ENCODE data around the gene SSBP3. TPM values are rescaled to one million over a fixed set of nuclear protein-coding genes. Genes with fewer than 3 reads are reported as not detected.

SSBP3 gene
- total and polyA plus RNA-seq, 2 experiments from 2014 or later, result 47.4 to 68.6 TPM

DNA sequence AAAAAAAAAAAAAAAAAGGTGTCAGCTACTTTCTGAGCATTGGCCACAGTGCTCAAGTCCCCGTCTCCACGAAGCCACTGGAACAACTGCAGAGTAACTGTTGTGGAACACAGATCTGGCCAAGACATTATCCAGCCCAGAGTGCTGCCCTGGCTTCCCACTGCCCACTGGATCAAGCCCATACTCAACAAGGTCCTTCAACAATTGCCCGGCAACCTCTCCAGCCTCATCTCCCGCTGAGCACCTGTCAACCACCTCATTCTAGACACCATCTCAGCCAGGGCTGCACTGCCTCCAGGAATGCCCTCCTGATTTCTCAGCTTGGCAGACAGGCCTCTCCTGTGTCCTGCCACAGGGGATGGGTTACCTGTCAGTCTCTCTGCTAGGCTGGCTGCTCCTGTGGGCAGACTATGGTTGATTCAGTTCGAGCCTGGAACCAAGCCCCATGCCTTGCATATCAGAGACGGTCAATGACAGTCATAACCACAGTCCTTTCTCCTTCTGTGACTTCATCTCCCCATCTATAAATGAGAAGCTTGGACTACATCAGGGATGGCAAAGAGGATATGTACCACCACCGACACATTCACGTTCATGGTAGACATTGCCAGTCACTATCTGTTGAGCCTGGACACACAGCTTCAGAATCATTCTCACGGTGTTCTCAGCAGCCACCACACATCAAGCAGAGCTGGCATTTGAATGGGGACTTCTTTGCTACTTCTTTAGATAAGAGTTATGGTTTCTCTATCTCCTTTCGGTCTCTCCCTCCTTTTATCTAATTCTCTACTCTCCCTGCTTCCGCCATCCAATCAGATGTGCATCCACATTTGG lies 129.4 kb downstream of the SSBP3 start (continued):
- TF ChIP-seq, protein P1, sequence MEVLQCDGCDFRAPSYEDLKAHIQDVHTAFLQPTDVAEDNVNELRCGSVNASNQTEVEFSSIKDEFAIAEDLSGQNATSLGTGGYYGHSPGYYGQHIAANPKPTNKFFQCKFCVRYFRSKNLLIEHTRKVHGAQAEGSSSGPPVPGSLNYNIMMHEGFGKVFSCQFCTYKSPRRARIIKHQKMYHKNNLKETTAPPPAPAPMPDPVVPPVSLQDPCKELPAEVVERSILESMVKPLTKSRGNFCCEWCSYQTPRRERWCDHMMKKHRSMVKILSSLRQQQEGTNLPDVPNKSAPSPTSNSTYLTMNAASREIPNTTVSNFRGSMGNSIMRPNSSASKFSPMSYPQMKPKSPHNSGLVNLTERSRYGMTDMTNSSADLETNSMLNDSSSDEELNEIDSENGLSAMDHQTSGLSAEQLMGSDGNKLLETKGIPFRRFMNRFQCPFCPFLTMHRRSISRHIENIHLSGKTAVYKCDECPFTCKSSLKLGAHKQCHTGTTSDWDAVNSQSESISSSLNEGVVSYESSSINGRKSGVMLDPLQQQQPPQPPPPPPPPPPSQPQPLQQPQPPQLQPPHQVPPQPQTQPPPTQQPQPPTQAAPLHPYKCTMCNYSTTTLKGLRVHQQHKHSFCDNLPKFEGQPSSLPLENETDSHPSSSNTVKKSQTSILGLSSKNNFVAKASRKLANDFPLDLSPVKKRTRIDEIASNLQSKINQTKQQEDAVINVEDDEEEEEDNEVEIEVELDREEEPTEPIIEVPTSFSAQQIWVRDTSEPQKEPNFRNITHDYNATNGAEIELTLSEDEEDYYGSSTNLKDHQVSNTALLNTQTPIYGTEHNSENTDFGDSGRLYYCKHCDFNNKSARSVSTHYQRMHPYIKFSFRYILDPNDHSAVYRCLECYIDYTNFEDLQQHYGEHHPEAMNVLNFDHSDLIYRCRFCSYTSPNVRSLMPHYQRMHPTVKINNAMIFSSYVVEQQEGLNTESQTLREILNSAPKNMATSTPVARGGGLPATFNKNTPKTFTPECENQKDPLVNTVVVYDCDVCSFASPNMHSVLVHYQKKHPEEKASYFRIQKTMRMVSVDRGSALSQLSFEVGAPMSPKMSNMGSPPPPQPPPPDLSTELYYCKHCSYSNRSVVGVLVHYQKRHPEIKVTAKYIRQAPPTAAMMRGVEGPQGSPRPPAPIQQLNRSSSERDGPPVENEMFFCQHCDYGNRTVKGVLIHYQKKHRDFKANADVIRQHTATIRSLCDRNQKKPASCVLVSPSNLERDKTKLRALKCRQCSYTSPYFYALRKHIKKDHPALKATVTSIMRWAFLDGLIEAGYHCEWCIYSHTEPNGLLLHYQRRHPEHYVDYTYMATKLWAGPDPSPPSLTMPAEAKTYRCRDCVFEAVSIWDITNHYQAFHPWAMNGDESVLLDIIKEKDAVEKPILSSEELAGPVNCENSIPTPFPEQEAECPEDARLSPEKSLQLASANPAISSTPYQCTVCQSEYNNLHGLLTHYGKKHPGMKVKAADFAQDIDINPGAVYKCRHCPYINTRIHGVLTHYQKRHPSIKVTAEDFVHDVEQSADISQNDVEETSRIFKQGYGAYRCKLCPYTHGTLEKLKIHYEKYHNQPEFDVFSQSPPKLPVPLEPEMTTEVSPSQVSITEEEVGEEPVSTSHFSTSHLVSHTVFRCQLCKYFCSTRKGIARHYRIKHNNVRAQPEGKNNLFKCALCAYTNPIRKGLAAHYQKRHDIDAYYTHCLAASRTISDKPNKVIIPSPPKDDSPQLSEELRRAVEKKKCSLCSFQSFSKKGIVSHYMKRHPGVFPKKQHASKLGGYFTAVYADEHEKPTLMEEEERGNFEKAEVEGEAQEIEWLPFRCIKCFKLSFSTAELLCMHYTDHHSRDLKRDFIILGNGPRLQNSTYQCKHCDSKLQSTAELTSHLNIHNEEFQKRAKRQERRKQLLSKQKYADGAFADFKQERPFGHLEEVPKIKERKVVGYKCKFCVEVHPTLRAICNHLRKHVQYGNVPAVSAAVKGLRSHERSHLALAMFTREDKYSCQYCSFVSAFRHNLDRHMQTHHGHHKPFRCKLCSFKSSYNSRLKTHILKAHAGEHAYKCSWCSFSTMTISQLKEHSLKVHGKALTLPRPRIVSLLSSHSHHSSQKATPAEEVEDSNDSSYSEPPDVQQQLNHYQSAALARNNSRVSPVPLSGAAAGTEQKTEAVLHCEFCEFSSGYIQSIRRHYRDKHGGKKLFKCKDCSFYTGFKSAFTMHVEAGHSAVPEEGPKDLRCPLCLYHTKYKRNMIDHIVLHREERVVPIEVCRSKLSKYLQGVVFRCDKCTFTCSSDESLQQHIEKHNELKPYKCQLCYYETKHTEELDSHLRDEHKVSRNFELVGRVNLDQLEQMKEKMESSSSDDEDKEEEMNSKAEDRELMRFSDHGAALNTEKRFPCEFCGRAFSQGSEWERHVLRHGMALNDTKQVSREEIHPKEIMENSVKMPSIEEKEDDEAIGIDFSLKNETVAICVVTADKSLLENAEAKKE (CRISPR knock-in tag; IDR thresholded peaks at IDR 0.05), result no peak
- no peak for TF ChIP-seq POLR2AphosphoS5 (IDR thresholded peaks at IDR 0.05; ENCODE audit: low read depth)
- TF ChIP-seq EZH2phosphoT487 (IDR thresholded peaks at IDR 0.05; ENCODE audit: unreplicated experiment), result no peak
- TF ChIP-seq NANOG (IDR thresholded peaks at IDR 0.05; ENCODE audit: borderline replicate concordance), result no peak
- TF ChIP-seq REST (IDR thresholded peaks at IDR 0.05; ENCODE audit: unreplicated experiment), result no peak
- TF ChIP-seq STAT1 (IDR thresholded peaks at IDR 0.05; ENCODE audit: unreplicated experiment), result no peak
- no peak for TF ChIP-seq CREB1 (CRISPR knock-in tag; IDR thresholded peaks at IDR 0.05; ENCODE audit: low read depth)
- TF ChIP-seq ZNF114 (CRISPR knock-in tag; IDR thresholded peaks at IDR 0.05), result no peak
